Activated CD8-positive, alpha-beta T cell treated with anti-CD3 and anti-CD28 coated beads for 36 hours (primary cell): Measurements from ENCODE around the gene CIITA. TPM values are rescaled to one million over a fixed set of nuclear protein-coding genes. Genes with fewer than 3 reads are reported as not detected.
"Not testable (repeated sequence)": the region's sequence is repeated elsewhere in the genome, so short reads cannot be mapped to it uniquely, and the experiment has no call there.

Source experiments
- ATAC-seq: fragments of 200-7000 bp; cut with Tn5 transposase; one replicate; pipeline ENCODE4 v1.10.0; 2021; ENCODE audit warnings: mild to moderate bottlenecking, moderate library complexity
- CTCF ChIA-PET: fragments of 350-600 bp; sonication (Branson Sonifier 250); formaldehyde crosslinking; loops from one replicate; lab custom pipeline; 2021; ENCODE audit warnings: antibody characterized with exemption; lab: Charles Lee
- POLR2A ChIA-PET: fragments of 350-600 bp; sonication (Branson Sonifier 250); formaldehyde crosslinking; loops from one replicate; lab custom pipeline; 2021; ENCODE audit warnings: antibody characterized with exemption; lab: Charles Lee
- DNase-seq: peaks from one replicate; pipeline ENCODE4 v3.0.0-alpha.2; 2020
- H3K27ac Mint-ChIP-seq: one replicate; pipeline ENCODE4 v1.8.0; 2021; ENCODE audit warnings: mild to moderate bottlenecking, mixed read lengths
- H3K27me3 Mint-ChIP-seq: one replicate; pipeline ENCODE4 v1.8.0; 2021; ENCODE audit warnings: mixed read lengths
- H3K36me3 Mint-ChIP-seq: one replicate; pipeline ENCODE4 v1.8.0; 2021; ENCODE audit warnings: low read depth, mixed read lengths
- H3K4me1 Mint-ChIP-seq: one replicate; pipeline ENCODE4 v1.8.0; 2021; ENCODE audit warnings: low read depth, mixed read lengths
- H3K4me3 Mint-ChIP-seq: one replicate; pipeline ENCODE4 v1.8.0; 2021; ENCODE audit warnings: mild to moderate bottlenecking, moderate library complexity, mixed read lengths
- H3K9me3 Mint-ChIP-seq: one replicate; pipeline ENCODE4 v1.8.0; 2021; ENCODE audit warnings: mixed read lengths
- intact Hi-C: fragments of 100-400 bp; cut with micrococcal nuclease; formaldehyde crosslinking; loops from one replicate; pipeline ENCODE4 v1.10.0; 2022
- total RNA-seq, 2 experiments: library from RNA; stranded (reverse); gene quantifications; one replicate each; pipeline ENCODE4 v1.2.3, GENCODE V29; 2021
- TF ChIP-seq, protein P1 (sequence below): fragments of 200-600 bp; IDR thresholded peaks from one replicate; pipeline ENCODE4 v1.8.0; 2022; ENCODE audit warnings: antibody characterized with exemption, mild to moderate bottlenecking

The CIITA gene
- total RNA-seq, 2 experiments from 2014 or later, result 4.4 to 5.3 TPM

DNA sequence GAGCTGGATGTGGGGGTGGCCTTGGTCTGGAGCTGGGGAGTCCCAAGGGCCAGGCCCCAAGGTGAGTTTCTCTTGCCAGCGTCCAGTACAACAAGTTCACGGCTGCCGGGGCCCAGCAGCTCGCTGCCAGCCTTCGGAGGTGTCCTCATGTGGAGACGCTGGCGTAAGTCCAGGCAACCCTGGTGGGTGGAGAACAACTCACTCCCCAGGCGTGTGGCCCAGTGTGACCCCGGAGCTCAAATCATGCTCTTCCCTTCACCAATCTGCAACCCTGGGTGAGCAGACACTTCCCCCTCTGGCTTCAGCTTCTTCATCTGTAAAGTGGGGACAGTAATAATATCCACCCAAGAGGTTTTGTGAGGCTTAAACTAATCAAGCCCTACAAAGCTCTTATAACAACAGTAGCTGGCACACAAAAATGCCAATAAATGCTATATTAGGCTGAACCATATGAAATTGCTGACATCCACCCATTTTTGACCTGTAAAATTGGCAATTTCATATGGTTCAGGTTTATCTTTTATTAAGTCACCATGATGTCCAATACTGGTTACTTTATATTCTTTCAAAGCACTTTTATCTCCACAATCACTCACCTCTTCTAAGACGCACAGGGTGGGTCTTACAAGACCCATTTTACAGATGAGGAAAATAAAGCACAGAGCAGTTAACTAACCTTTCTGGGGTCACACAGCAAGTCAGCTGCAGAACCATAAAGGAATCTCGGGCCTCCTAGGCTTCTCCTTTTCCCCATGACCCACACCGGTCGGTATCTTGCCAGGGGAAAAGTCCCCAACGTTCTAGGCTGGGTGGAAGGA lies 45.5 kb downstream of the CIITA start:
- Mint-ChIP-seq H3K27ac (no peak overlapping the region), H3K4me3 (no peak overlapping the region), H3K27me3 (no peaks in the 10 kb centered on the region), H3K36me3 (peaks cover 13% of the 10 kb centered on the region), H3K4me1 (no peaks in the 10 kb centered on the region), H3K9me3 (no peaks in the 10 kb centered on the region)
- TF ChIP-seq, protein P1, sequence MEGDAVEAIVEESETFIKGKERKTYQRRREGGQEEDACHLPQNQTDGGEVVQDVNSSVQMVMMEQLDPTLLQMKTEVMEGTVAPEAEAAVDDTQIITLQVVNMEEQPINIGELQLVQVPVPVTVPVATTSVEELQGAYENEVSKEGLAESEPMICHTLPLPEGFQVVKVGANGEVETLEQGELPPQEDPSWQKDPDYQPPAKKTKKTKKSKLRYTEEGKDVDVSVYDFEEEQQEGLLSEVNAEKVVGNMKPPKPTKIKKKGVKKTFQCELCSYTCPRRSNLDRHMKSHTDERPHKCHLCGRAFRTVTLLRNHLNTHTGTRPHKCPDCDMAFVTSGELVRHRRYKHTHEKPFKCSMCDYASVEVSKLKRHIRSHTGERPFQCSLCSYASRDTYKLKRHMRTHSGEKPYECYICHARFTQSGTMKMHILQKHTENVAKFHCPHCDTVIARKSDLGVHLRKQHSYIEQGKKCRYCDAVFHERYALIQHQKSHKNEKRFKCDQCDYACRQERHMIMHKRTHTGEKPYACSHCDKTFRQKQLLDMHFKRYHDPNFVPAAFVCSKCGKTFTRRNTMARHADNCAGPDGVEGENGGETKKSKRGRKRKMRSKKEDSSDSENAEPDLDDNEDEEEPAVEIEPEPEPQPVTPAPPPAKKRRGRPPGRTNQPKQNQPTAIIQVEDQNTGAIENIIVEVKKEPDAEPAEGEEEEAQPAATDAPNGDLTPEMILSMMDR, result no peak
- ChIA-PET CTCF (interaction anchor here (0.7 kb wide), 1 partner anchor 11 kb away, joined by 4 read pairs; no protein-coding TSS in a partner anchor), POLR2A (no interaction called here)
- intact Hi-C loops, result loop anchor here (5.0 to 10.0 kb wide), 2 partner anchors 148 to 405 kb away; no protein-coding TSS in a partner anchor
- no peak for DNase-seq
- ATAC-seq, result no peak

GRCh38 chr16:10923146-10923649 lies 46.2 kb downstream of the CIITA start:
- DNase-seq (no peak), ATAC-seq (no peak)
- H3K9me3 Mint-ChIP-seq, result no peaks in the 10 kb centered on the region
- H3K36me3 Mint-ChIP-seq, result peaks cover 18% of the 10 kb centered on the region
- H3K4me3 Mint-ChIP-seq, result no peak overlapping the region
- ChIA-PET CTCF (no interaction called here), POLR2A (no interaction called here)
- H3K4me1 Mint-ChIP-seq, result no peaks in the 10 kb centered on the region
- TF ChIP-seq, protein P1, result no peak
- no peak overlapping the region for H3K27ac Mint-ChIP-seq
- H3K27me3 Mint-ChIP-seq, result no peaks in the 10 kb centered on the region
- intact Hi-C loops, result loop anchor here (5.0 to 10.0 kb wide), 2 partner anchors 148 to 406 kb away; no protein-coding TSS in a partner anchor

DNA sequence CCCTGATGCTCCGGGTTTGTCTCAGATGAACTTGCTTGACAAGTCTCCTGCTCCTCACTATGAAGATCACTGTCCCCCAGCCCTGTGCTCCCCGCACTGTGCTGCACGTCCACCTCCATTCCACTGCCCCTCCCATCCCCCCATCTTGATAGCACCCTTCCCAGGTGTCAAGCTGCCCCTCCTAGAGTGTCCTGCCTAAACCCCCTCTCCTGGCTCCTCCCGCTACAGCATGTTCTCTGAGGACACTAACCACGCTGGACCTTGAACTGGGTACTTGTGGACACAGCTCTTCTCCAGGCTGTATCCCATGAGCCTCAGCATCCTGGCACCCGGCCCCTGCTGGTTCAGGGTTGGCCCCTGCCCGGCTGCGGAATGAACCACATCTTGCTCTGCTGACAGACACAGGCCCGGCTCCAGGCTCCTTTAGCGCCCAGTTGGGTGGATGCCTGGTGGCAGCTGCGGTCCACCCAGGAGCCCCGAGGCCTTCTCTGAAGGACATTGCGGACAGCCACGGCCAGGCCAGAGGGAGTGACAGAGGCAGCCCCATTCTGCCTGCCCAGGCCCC lies 46.7 kb downstream of the CIITA start:
- Mint-ChIP-seq H3K27me3 (no peaks in the 10 kb centered on the region), H3K9me3 (no peaks in the 10 kb centered on the region), H3K36me3 (peaks cover 18% of the 10 kb centered on the region), H3K4me3 (no peak overlapping the region), H3K4me1 (no peaks in the 10 kb centered on the region), H3K27ac (no peak overlapping the region)
- DNase-seq (no peak), ATAC-seq (no peak)
- intact Hi-C loops, result loop anchor here (5.0 to 10.0 kb wide), 2 partner anchors 149 to 406 kb away; no protein-coding TSS in a partner anchor
- TF ChIP-seq, protein P1, result no peak
- CTCF ChIA-PET, result interaction anchor here (1.9 kb wide), 1 partner anchor 33 kb away, joined by 5 read pairs; no protein-coding TSS in a partner anchor
- POLR2A ChIA-PET, result no interaction called here

GRCh38 chr16:10925285-10925684 lies 48.3 kb downstream of the CIITA start:
- peaks cover 21% of the 10 kb centered on the region for H3K36me3 Mint-ChIP-seq
- ATAC-seq, H3K4me1 Mint-ChIP-seq, H3K27me3 Mint-ChIP-seq, H3K4me3 Mint-ChIP-seq, DNase-seq, H3K27ac Mint-ChIP-seq, H3K9me3 Mint-ChIP-seq: not testable (repeated sequence)
- POLR2A ChIA-PET, result interaction anchor here (1.0 kb wide), 2 partner anchors 12 to 47 kb away, joined by 3 read pairs; no protein-coding TSS in a partner anchor
- CTCF ChIA-PET, result interaction anchor here (1.9 kb wide), 1 partner anchor 35 kb away, joined by 5 read pairs; no protein-coding TSS in a partner anchor
- intact Hi-C loops, result loop anchor here (10.0 kb wide), 1 partner anchor 150 kb away; no protein-coding TSS in a partner anchor

DNA sequence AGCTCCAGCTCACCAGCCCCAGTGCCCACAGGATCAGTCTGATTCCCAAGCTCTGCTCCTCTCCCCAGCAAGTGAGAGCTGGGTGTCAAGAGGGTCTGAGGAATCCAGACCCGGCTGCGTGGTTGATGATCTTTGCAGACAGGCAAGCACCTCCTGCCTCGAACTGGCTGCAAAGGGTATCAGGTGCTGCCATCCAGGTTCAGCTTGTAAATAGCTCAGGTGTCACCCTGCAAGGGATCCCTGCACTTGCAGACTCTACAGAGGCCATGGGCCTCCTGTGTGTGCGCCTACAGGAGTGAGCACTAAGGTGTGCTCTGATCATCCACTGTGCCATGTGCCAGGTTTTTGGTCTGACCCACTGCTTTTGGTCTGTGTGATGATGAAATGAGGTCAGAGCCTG lies 49.1 kb downstream of the CIITA start:
- CTCF ChIA-PET, result interaction anchor here (1.1 kb wide), 1 partner anchor 411 kb away, joined by 3 read pairs; no protein-coding TSS in a partner anchor
- H3K4me3 Mint-ChIP-seq, result no peak overlapping the region

More for the DNA sequence above, 49.1 kb downstream of the CIITA start:
- ATAC-seq, result no peak
- H3K36me3 Mint-ChIP-seq, result peaks cover 21% of the 10 kb centered on the region
- H3K27me3 Mint-ChIP-seq, result no peaks in the 10 kb centered on the region
- H3K27ac Mint-ChIP-seq, result no peak overlapping the region
- peaks cover 4% of the 10 kb centered on the region for H3K4me1 Mint-ChIP-seq
- POLR2A ChIA-PET, result interaction anchor here (1.0 kb wide), 2 partner anchors 11 to 47 kb away, joined by 3 read pairs; no protein-coding TSS in a partner anchor
- H3K9me3 Mint-ChIP-seq, result no peaks in the 10 kb centered on the region
- TF ChIP-seq, protein P1, result no peak
- intact Hi-C loops, result loop anchor here (10.0 kb wide), 1 partner anchor 151 kb away; no protein-coding TSS in a partner anchor
- DNase-seq, result no peak
